Measurements from ENCODE around the gene MSRB2.
"Not testable (repeated sequence)": the region's sequence is repeated elsewhere in the genome, so short reads cannot be mapped to it uniquely, and the experiment has no call there.

MSRB2 gene

GRCh38 chr10:23095404-23095965 is at the start of gene MSRB2:
MSRB2 (plus strand) TSS chr10:23095579; CDS start chr10:23095609, 30 bp downstream.
- DNase-seq, result peak; percentile 50

GRCh38 chr10:23046027-23046426 is 49.4 kb upstream of the MSRB2 start:
- peak; percentile 4 for DNase-seq

GRCh38 chr10:23047201-23048050 is 48.0 kb upstream of the MSRB2 start:
- DNase-seq, result no peak

DNA sequence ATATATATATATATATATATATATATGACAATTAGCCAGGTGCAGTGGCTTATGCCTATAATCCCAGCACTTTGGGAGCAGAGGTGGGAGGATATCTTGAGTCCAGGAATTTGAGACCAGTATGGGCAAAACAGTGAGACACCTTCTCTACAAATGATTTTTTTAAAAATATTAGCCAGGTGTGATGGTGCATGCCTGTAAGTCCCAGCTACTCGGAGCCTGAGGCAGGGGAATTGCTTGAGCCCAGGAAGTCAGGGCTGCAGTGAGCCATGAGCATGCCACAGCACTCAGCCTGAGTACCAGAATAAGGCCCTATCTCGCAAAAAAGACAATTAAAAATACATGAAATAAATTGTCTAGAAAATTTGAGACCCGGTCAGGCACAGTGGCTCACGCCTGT is 47.2 kb upstream of the MSRB2 start:
- no peak for DNase-seq

GRCh38 chr10:23051278-23051677 is 44.1 kb upstream of the MSRB2 start:
- DNase-seq, result no peak

GRCh38 chr10:23051855-23052331 is 43.5 kb upstream of the MSRB2 start:
- DNase-seq, result no peak

GRCh38 chr10:23053036-23053435 is 42.3 kb upstream of the MSRB2 start:
- DNase-seq, result no peak

GRCh38 chr10:23055424-23056185 is 39.8 kb upstream of the MSRB2 start:
- DNase-seq, result no peak

- DNase-seq, result no peak
These were observed 39.2 kb upstream of the MSRB2 start for GRCh38 chr10:23056186-23056579.

DNA sequence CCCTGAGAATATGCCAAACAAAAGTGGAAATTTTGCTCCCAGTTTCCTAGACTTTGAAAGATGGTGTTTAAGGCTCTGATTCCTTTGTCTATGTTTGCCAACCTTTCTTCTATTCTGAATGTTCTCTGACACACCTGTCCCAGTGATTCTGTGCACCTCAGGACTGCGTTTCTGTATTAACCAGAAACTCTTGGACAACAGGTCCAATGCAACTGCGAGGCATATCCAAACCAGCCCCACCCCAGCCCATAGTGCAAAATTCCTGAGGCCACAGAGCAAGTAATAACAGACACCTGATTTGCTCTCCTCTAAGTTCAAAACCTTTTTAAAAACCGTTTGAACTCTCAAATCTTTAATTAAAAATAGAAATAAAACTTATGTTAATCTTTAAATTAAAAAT is 37.0 kb upstream of the MSRB2 start:
- DNase-seq, result no peak

GRCh38 chr10:23060918-23061317 is 34.5 kb upstream of the MSRB2 start:
- no peak for DNase-seq

- DNase-seq, result no peak
These were observed 32.1 kb upstream of the MSRB2 start for GRCh38 chr10:23063045-23063972.

GRCh38 chr10:23063973-23064812 is 31.2 kb upstream of the MSRB2 start:
- DNase-seq, result no peak

- DNase-seq, result not testable (repeated sequence)
These were observed 30.6 kb upstream of the MSRB2 start for GRCh38 chr10:23064813-23065114.

- no peak for DNase-seq
These were observed 30.0 kb upstream of the MSRB2 start for GRCh38 chr10:23065181-23065948.

DNA sequence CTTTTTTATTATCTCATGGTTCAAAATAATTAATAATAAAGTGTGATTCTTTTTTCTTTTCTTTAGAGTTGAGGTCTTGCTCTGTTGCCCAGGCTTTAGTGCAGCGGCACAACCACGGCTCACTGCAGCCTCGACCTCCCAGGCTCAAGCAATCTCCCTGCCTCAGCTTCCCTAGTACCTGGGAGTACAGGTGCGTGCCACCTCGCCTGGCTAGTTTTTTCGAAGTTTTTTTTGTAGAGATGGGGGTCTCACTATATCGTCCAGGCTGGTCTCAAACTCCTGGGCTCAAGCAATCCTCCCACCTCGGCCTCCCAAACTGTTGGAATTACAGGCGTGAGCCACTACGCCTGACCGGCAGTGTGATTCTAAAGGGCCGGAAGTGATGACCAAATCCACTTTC is 28.0 kb upstream of the MSRB2 start:
- DNase-seq, result no peak

DNA sequence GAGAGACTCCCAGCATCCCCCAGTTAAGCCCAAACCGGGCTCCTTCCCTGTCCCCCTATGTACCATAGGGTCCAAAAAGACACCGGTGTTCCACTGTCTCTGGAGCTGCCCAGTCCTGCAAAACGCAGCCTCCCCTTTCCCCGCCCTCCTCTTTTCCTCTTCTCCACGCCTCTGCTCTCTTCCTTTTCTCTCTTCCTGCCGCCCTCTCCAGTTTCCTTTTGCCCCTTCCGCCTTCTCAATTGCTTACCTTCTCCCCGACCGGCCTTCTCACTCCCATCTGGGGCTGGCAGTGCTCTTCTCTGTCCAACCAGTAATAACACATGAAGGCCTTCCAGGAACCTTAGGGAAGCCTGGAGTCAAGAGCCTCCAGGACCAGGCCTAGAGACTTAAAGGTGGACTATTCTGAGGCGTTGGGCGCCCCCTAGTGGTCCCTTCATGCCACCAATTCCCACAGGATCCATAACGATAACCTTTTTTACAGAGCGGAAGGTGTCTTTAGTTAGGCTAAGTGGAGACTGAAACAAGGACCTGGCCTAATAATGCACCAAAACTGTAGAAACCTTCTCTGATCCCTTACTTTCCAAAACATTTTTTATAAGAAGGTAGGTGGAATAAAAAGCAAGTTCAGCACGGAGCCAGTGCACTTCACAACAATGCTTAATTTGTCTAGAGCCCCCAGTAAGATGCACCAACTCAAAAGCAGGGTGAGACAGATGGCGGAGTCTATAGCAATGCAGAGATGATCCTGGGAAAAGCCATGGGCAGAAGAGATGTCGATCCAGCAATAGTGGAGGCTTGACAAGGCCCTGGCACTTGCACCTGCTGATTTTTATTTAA is 27.2 kb upstream of the MSRB2 start:
- DNase-seq, result peak; percentile 22

DNA sequence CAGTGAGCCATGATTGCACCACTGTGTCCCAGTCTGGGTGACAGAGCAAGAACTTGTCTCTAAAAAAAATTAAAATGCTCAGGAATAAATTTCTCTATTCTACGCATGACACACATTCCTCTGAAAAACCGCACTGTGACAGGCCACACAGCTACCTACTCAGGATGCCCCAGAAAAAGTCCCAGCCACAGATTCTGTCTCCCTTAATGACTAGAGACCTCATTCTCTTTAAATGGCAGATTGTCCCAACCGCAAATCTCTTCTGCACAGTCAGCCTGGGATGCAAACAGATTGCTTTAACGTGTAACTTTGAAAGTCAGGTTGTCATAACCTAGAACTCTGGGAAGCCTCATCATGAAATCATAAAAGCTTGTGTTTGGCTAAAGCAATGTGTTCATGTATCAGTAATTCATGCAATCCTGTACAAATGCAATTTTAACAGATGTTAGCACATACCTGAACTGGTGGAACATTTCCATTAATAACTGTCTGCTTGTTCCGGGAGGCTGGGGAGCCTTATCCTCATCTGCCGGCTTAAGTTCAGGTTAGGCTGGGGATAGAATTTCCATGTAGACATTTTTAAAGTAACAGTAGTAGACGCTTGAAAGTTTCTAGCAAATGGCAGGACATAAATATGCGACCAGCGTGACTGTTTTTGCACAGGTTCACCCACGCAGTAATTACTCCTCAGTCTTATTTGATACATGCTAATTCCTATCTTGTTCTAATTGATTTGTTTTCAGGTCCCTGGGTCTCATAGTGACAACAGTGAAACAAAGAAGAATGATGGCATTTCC is 26.2 kb upstream of the MSRB2 start:
- no peak for DNase-seq
